ENCODE results near the gene ANTXRL. TPM values are rescaled to one million over a fixed set of nuclear protein-coding genes. Genes with fewer than 3 reads are reported as not detected.

Gene ANTXRL
- polyA plus RNA-seq, 1 donor from 2014 or later = not detected

DNA sequence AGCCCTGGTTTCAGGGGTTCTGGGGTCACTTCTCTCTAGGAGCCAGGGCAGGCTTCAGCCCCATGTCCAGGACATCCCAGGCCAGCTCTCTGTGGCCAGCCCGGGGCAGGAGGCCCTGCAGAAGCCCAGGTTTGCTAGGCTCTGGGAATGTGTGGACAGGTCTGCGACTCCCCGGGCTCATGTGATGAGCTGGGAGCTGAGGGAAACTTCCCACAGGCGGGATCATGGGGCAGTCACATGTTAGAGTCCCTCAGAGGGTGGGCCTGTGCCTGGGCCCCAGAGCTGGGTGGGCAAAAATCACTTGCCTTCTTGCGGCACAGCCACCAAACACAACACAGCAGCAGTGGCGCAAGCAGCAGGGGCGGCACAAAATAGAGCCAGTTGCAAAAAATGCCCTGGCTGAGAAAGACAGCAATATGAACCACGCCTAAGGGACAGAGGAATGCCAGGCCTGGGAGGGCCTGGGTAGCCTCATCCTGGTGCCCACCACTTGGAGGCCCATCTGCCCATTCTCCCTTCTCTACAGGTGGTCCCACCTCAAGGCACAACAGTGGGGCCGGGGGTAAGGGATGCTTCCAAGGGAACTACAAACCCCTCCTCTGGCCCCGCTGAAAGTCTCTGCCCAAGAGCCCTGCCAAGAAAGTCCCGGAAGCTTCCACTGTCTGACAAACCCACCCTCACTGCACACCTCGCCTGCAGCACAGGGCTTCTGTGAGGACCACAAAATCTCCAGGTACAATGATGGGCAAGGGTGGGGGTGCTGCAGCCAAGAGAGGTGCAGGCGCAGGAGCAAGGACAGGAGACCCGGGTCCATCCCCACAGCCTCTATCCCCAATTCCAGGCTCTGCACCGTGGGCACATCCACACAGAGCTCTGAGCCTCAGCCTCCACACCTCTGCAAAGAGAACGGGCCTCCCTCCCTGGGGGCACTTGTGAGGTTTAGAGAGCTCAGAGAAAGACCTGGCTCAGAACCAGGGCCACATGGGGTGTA, 34.6 kb upstream of the ANTXRL start:
- Histone ChIP-seq H3K9me2 (ENCODE audit: insufficient read depth, low read length) (no peaks in the 10 kb centered on the region), H3K9ac (ENCODE audit: low read length) (no peak overlapping the region), H2AFZ (ENCODE audit: low read depth, low read length) (no peak overlapping the region), H3K36me3 (ENCODE audit: insufficient read depth, low read length) (no peaks in the 10 kb centered on the region), H3K9me3 (ENCODE audit: low read length) (no peaks in the 10 kb centered on the region), H3K79me2 (replicated peaks; ENCODE audit: insufficient read depth, low read length) (no peaks in the 10 kb centered on the region), H3F3A (ENCODE audit: insufficient read depth, low read length, poor library complexity, severe bottlenecking) (no peaks in the 10 kb centered on the region), H3K27me3 (ENCODE audit: insufficient read depth, low read depth, low read length) (no peaks in the 10 kb centered on the region), H4K20me1 (ENCODE audit: insufficient read depth) (no peaks in the 10 kb centered on the region), H3K4me2 (ENCODE audit: low read length) (no peak overlapping the region), H3K4me3 (ENCODE audit: low read length) (no peak overlapping the region), H3K27ac (ENCODE audit: low read length) (no peak overlapping the region)
- TF ChIP-seq EZH2 (IDR thresholded peaks at IDR 0.05; ENCODE audit: borderline replicate concordance, insufficient read depth, low read length, poor library complexity, severe bottlenecking) = no peak
- TF ChIP-seq TAF1 (IDR thresholded peaks at IDR 0.05; ENCODE audit: low read depth) = no peak

DNA sequence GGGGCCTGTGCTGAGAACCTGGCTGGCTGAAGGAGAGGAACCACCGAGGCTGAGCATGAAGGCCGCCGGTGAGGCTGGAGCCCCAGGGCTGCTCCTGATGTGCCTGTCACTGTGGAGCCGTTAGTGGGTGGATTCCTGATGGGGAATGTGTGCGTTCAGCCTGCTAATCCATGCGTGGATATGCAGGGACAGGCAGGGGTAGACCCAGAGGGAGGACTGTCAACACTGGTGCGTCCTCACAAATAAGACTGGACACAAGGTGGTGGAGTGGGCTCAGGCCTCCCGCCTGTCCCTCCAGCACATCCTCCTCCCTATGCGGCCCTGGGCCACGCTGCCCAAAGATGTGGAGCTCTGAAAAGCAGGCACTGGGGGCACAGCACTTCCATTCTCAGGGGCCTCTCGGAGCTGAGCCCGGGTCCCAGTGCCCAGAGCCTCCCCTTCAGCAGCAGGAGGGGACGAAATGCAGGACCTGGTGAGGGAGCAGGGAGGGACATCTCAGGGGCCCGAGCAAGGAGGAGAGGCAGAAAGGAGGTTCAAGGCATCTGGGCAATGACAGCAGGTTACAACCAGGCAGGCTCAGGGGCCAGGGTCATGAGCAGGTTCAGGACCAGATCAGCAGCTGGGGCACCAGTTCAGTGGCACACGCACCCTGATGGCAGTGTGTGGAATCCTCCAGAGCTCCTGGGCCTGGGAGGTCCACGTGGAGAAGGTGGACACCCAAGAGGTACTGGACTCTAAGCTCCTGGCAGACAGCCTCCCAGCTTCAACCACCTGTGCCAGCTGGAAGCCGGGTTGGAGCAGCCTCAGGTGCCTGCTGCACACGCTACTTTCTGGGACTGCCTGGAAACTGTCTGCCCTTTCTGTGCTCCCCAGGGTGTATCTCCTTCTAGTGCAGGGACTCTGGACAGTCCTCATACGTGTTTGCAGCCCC, 33.5 kb upstream of the ANTXRL start:
- no peaks in the 10 kb centered on the region for H3K27me3 ChIP-seq (ENCODE audit: insufficient read depth, low read depth, low read length)
- no peak overlapping the region for H3K4me2 ChIP-seq (ENCODE audit: low read length)
- no peak overlapping the region for H3K4me3 ChIP-seq (ENCODE audit: low read length)
- TF ChIP-seq, protein P1, sequence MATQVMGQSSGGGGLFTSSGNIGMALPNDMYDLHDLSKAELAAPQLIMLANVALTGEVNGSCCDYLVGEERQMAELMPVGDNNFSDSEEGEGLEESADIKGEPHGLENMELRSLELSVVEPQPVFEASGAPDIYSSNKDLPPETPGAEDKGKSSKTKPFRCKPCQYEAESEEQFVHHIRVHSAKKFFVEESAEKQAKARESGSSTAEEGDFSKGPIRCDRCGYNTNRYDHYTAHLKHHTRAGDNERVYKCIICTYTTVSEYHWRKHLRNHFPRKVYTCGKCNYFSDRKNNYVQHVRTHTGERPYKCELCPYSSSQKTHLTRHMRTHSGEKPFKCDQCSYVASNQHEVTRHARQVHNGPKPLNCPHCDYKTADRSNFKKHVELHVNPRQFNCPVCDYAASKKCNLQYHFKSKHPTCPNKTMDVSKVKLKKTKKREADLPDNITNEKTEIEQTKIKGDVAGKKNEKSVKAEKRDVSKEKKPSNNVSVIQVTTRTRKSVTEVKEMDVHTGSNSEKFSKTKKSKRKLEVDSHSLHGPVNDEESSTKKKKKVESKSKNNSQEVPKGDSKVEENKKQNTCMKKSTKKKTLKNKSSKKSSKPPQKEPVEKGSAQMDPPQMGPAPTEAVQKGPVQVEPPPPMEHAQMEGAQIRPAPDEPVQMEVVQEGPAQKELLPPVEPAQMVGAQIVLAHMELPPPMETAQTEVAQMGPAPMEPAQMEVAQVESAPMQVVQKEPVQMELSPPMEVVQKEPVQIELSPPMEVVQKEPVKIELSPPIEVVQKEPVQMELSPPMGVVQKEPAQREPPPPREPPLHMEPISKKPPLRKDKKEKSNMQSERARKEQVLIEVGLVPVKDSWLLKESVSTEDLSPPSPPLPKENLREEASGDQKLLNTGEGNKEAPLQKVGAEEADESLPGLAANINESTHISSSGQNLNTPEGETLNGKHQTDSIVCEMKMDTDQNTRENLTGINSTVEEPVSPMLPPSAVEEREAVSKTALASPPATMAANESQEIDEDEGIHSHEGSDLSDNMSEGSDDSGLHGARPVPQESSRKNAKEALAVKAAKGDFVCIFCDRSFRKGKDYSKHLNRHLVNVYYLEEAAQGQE (IDR thresholded peaks at IDR 0.05; ENCODE audit: borderline replicate concordance) = no peak
- TF ChIP-seq SMC3 (conservative IDR thresholded peaks at IDR 0.05; ENCODE audit: poor library complexity) = no peak
- no peaks in the 10 kb centered on the region for H3K9me2 ChIP-seq (ENCODE audit: insufficient read depth, low read length)
- no peak overlapping the region for H3K27ac ChIP-seq (ENCODE audit: low read length)
- no peaks in the 10 kb centered on the region for H3K36me3 ChIP-seq (ENCODE audit: insufficient read depth, low read length)
- H3K79me2 ChIP-seq (replicated peaks; ENCODE audit: insufficient read depth, low read length) = no peaks in the 10 kb centered on the region
- no peak overlapping the region for H2AFZ ChIP-seq (ENCODE audit: low read depth, low read length)
- H3K9ac ChIP-seq (ENCODE audit: low read length) = no peak overlapping the region
- H3F3A ChIP-seq (ENCODE audit: insufficient read depth, low read length, poor library complexity, severe bottlenecking) = no peaks in the 10 kb centered on the region
- no peaks in the 10 kb centered on the region for H3K9me3 ChIP-seq (ENCODE audit: low read length)
- no peaks in the 10 kb centered on the region for H4K20me1 ChIP-seq (ENCODE audit: insufficient read depth)

DNA sequence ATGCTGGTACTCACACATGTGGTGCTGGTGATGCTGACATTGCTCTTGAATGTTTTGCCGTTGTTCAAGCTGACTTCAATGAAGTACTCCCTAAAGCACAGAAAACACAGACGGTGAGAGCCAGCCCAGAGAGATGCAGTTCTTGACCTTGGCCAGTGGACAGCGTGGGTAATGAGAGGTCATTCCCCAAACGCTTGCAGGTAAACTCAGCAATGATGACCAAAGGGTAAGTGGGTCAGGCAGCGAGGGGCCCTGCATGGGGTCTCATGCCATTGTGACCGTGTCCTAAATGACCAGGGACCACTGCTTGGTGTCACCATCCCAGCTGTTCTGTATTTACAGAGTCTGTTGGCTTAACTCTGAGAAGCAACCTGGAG, 32.8 kb upstream of the ANTXRL start:
- H3K36me3 ChIP-seq (ENCODE audit: insufficient read depth, low read length) = no peaks in the 10 kb centered on the region
- no peaks in the 10 kb centered on the region for H3K27me3 ChIP-seq (ENCODE audit: insufficient read depth, low read depth, low read length)
- H3K4me3 ChIP-seq (ENCODE audit: low read length) = no peak overlapping the region
- H3K4me2 ChIP-seq (ENCODE audit: low read length) = no peak overlapping the region
- H3K79me2 ChIP-seq (replicated peaks; ENCODE audit: insufficient read depth, low read length) = no peaks in the 10 kb centered on the region
- H3K9ac ChIP-seq (ENCODE audit: low read length) = no peak overlapping the region
- H3K9me2 ChIP-seq (ENCODE audit: insufficient read depth, low read length) = no peaks in the 10 kb centered on the region
- H3F3A ChIP-seq (ENCODE audit: insufficient read depth, low read length, poor library complexity, severe bottlenecking) = no peaks in the 10 kb centered on the region
- H4K20me1 ChIP-seq (ENCODE audit: insufficient read depth) = no peaks in the 10 kb centered on the region
- TF ChIP-seq POLR2AphosphoS5 (IDR thresholded peaks at IDR 0.05) = no peak
- TF ChIP-seq SMC3 (conservative IDR thresholded peaks at IDR 0.05; ENCODE audit: poor library complexity) = no peak
- no peak for TF ChIP-seq EP300 (conservative IDR thresholded peaks at IDR 0.05; ENCODE audit: poor library complexity, severe bottlenecking)
- TF ChIP-seq, protein P1 (IDR thresholded peaks at IDR 0.05; ENCODE audit: borderline replicate concordance) = no peak
- TF ChIP-seq RAD21 (conservative IDR thresholded peaks at IDR 0.05) = no peak
- no peak for TF ChIP-seq MXI1 (conservative IDR thresholded peaks at IDR 0.05; ENCODE audit: poor library complexity, severe bottlenecking)
- TF ChIP-seq EZH2 (IDR thresholded peaks at IDR 0.05; ENCODE audit: borderline replicate concordance, insufficient read depth, low read length, poor library complexity, severe bottlenecking) = no peak
- TF ChIP-seq, protein P2, sequence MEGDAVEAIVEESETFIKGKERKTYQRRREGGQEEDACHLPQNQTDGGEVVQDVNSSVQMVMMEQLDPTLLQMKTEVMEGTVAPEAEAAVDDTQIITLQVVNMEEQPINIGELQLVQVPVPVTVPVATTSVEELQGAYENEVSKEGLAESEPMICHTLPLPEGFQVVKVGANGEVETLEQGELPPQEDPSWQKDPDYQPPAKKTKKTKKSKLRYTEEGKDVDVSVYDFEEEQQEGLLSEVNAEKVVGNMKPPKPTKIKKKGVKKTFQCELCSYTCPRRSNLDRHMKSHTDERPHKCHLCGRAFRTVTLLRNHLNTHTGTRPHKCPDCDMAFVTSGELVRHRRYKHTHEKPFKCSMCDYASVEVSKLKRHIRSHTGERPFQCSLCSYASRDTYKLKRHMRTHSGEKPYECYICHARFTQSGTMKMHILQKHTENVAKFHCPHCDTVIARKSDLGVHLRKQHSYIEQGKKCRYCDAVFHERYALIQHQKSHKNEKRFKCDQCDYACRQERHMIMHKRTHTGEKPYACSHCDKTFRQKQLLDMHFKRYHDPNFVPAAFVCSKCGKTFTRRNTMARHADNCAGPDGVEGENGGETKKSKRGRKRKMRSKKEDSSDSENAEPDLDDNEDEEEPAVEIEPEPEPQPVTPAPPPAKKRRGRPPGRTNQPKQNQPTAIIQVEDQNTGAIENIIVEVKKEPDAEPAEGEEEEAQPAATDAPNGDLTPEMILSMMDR (IDR thresholded peaks at IDR 0.05; ENCODE audit: poor library complexity, severe bottlenecking) = no peak
- TF ChIP-seq TAF1 (IDR thresholded peaks at IDR 0.05; ENCODE audit: low read depth) = no peak
- no peaks in the 10 kb centered on the region for H3K9me3 ChIP-seq (ENCODE audit: low read length)
- no peak overlapping the region for H3K27ac ChIP-seq (ENCODE audit: low read length)
- no peak overlapping the region for H2AFZ ChIP-seq (ENCODE audit: low read depth, low read length)

Data from neural cell (in vitro differentiated cells).